GM15510 (cell line): ENCODE measurements around the gene ELP4.

Experiments
- POLR2A ChIP-seq: IDR thresholded peaks from 3 replicates; pipeline ENCODE4 v1.6.1; 2011; ENCODE audit warnings: borderline replicate concordance; ENCODE audit not compliant: insufficient read length; ENCODE audit errors: extremely low read depth

Gene ELP4

GRCh38 chr11:31802990-31803812 lies 293.6 kb downstream of the ELP4 start:
- no peak for TF ChIP-seq POLR2A

- no peak for TF ChIP-seq POLR2A
These were observed 294.3 kb downstream of the ELP4 start for GRCh38 chr11:31803813-31804311.

- no peak for TF ChIP-seq POLR2A
These were observed 294.9 kb downstream of the ELP4 start for GRCh38 chr11:31804312-31805036.

GRCh38 chr11:31805037-31805628 lies 295.6 kb downstream of the ELP4 start:
- no peak for TF ChIP-seq POLR2A

GRCh38 chr11:31805629-31806185 lies 296.1 kb downstream of the ELP4 start:
- no peak for TF ChIP-seq POLR2A

GRCh38 chr11:31806186-31806927 lies 296.8 kb downstream of the ELP4 start:
- no peak for TF ChIP-seq POLR2A

- no peak for TF ChIP-seq POLR2A
These were observed 297.6 kb downstream of the ELP4 start for GRCh38 chr11:31806928-31807798.

- no peak for TF ChIP-seq POLR2A
These were observed 298.5 kb downstream of the ELP4 start for GRCh38 chr11:31807799-31808667.

GRCh38 chr11:31808721-31809540 lies 299.4 kb downstream of the ELP4 start:
- TF ChIP-seq POLR2A: no peak

GRCh38 chr11:31809541-31809856 lies 299.9 kb downstream of the ELP4 start:
- TF ChIP-seq POLR2A: no peak

GRCh38 chr11:31809857-31810778 lies 300.6 kb downstream of the ELP4 start:
- no peak for TF ChIP-seq POLR2A
